Fibroblast of mammary gland (primary cell): ENCODE data around the gene DOCK10.

Experiments
- DNase-seq: peaks from one replicate; pipeline ENCODE4 v3.0.0-alpha.2; 2010; ENCODE audit warnings: low read depth
- H3K4me3 ChIP-seq: 2 replicates; pipeline ENCODE4 v1.5.1; 2011; ENCODE audit warnings: low read depth, mild to moderate bottlenecking, low read length, moderate library complexity; ENCODE audit not compliant: control insufficient read depth
- CTCF ChIP-seq: conservative IDR thresholded peaks from 2 replicates; pipeline ENCODE4 v1.5.1; 2011; ENCODE audit warnings: low read depth, low read length, inconsistent platforms; ENCODE audit not compliant: control insufficient read depth, insufficient read depth

The DOCK10 gene

DNA sequence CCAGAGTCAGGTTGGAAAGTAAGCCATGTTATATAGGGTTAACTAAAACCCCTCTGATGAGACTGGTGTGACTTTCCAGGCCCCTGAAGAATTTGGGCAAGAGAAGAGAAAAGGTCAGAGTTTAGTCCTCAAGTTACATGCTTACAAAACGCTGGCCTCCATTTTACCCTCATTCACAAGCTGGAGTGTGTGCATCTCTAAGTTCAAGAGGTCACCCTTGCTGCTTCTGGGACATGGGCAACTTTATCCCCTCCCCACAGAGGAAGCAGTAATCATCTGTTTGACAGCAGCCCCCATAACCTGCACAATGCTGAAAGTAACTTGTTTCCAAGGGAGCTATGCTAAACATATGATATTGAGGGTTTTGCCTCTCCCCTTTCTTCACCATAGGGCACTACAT, 240.9 kb downstream of the DOCK10 start:
- no peak for DNase-seq
- TF ChIP-seq CTCF: no peak
- H3K4me3 ChIP-seq: no peak overlapping the region

- no peak overlapping the region for H3K4me3 ChIP-seq
- no peak for TF ChIP-seq CTCF
- no peak for DNase-seq
These were observed 242.6 kb downstream of the DOCK10 start for GRCh38 chr2:224799691-224800090.

GRCh38 chr2:224798180-224798579, 244.1 kb downstream of the DOCK10 start:
- TF ChIP-seq CTCF: no peak
- no peak overlapping the region for H3K4me3 ChIP-seq
- peak; percentile 6 for DNase-seq

DNA sequence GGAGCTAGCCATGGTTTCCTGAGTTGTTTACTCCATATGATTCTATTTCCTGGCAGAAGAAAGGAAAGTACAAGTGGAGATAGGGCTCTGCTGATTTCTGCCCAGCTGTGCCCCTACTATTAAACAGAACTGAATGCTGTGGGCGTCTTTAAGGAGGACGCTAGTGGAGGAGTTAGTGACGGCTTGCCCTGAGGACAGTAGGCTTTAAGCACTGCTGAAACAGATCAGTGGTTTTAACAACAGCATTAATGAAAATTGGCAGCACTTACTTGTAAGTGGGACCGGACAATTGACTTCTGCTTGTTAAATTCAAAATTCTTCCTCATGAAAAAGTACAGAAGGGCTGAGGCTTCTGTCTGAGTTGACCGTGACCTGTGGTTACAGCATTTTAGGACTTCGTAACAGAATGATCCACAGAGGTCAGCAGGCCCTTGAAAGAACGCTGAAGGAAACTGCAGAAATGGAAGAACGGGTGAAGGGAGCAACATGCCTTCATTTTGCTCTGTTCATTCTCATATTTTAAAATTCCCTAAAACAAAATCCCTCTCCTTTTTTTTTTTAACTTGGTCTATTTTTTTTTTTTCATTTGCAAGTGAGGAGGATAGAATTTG, 245.5 kb downstream of the DOCK10 start:
- no peak for TF ChIP-seq CTCF
- no peak overlapping the region for H3K4me3 ChIP-seq
- DNase-seq: no peak

DNA sequence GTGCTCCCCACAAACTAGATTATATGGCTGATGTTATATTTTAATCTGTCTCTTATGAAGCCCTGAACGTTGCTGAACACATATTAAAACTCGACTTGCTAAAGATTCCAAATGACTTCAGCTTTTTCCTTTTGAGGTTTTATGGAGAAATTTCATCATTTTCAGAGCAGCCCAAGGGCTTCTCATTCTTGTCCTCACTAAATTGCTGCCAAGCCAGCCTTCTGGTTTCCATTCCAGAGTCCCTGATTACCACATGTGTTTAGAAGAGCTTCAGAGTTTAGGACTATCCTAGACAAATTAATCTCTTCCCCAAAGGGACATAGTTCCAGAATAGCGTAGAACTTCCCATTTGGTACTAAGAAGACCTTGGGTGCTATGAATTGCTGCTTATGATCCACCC, 248.3 kb downstream of the DOCK10 start:
- TF ChIP-seq CTCF: no peak
- peak; percentile 65 for DNase-seq
- H3K4me3 ChIP-seq: no peak overlapping the region

- TF ChIP-seq CTCF: no peak
- DNase-seq: no peak
- H3K4me3 ChIP-seq: no peak overlapping the region
These were observed 255.4 kb downstream of the DOCK10 start for GRCh38 chr2:224786848-224787247.

GRCh38 chr2:224781400-224781799, 260.9 kb downstream of the DOCK10 start:
- no peak overlapping the region for H3K4me3 ChIP-seq
- no peak for TF ChIP-seq CTCF
- DNase-seq: no peak
